ENCODE data around the gene DYNLRB1.
"Not testable (repeated sequence)": the region's sequence is repeated elsewhere in the genome, so short reads cannot be mapped to it uniquely, and the experiment has no call there.

DYNLRB1 gene
- total RNA-seq: 0.99 to 5.2 (median 2.2) reads per million in 3 experiments

GRCh38 chr20:34516247-34517113 lies at the start of gene DYNLRB1:
TSS of gene DYNLRB1 (plus strand) at chr20:34516422. CDS start at chr20:34516459, 37 bp downstream.
- DNase-seq: peak; percentile 92

GRCh38 chr20:34468951-34469350 lies 47.3 kb upstream of the DYNLRB1 start:
- no peak for DNase-seq

- DNase-seq: no peak
Observed at GRCh38 chr20:34472246-34472925, 43.8 kb upstream of the DYNLRB1 start.

GRCh38 chr20:34473262-34473883 lies 42.8 kb upstream of the DYNLRB1 start:
- DNase-seq: no peak

DNA sequence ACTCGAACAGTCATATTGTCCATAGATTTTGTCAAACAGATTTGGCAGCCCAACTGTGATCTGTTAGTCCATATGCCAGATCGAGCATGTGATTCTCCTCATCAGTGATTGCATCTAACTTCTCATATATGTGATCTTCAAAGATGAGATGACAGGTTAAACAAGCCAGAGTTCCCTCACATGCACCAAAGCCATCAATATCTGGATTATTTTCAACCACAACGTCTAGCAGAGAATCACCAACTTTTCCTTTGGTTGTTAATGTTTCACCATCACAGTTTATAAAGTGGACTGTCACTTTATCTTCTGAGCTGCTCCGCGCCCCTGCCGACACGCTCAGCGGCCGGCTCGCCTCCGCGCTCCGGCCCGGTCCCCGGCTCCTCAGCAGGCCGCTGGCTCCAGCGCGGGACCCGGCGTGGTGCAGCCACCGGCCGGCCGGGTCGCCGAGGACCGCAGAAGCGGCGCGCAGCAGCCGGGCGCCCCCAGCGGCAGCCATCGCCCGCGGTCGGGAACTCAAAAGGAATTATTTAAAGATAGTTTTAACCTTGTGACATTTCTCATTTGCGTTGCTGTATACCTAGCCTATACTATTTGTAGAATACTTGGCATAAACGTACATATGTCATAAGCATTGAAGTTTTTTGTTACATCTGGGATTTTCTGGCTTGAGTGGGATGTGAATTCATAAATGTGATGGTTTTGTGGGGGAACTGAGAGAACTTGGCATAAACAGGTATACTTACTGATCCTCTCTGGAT lies 40.1 kb upstream of the DYNLRB1 start:
- peak; percentile 1 for DNase-seq

DNA sequence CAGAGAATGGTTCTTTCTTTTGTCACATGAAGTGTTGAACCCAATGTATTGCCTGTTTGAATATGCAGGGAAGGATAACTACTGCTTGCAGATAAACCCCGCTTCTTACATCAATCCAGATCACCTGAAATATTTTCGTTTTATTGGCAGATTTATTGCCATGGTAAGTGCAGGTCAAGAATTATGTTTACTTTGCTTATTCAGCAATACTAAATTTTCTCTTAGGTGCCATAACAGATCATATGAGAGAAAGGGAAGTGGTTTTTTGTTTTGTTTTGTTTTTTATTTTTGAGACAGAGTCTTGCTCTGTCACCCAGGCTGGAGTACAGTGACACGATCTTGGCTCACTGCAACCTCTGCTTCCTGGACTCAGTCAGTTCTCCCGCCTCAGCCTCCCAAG lies 36.6 kb upstream of the DYNLRB1 start:
- no peak for DNase-seq

- not testable (repeated sequence) for DNase-seq
Observed at GRCh38 chr20:34482154-34482553, 34.1 kb upstream of the DYNLRB1 start.

- not testable (repeated sequence) for DNase-seq
Observed at GRCh38 chr20:34483585-34484220, 32.5 kb upstream of the DYNLRB1 start.

DNA sequence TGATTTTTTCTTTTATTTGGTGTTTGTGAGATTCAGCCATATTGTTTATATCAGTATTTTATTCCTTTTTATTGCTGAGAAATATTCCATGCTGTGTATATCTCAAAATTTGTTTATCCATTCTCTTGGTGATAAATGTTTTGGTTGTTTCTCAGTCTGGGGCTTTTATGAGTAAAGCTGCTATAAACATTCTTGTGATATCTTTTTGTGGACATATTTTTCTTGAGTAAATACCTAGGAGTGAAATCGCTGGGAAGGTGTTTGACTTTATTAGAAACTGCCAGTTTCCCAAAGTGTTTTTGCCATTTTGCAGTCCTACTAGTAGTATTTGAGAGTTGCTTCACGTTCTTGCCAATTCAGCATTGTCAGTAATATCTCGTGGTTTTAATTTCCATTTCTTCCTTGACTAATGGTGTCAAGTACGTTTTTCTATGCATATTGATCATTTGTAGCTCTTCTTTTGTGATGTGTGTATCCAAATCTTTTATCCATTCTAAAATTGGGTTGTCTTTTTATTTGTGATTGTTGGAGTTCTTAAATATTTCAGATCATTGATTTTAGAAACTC lies 31.1 kb upstream of the DYNLRB1 start:
- no peak for DNase-seq

- no peak for DNase-seq
Observed at GRCh38 chr20:34491226-34491931, 24.8 kb upstream of the DYNLRB1 start.

DNA sequence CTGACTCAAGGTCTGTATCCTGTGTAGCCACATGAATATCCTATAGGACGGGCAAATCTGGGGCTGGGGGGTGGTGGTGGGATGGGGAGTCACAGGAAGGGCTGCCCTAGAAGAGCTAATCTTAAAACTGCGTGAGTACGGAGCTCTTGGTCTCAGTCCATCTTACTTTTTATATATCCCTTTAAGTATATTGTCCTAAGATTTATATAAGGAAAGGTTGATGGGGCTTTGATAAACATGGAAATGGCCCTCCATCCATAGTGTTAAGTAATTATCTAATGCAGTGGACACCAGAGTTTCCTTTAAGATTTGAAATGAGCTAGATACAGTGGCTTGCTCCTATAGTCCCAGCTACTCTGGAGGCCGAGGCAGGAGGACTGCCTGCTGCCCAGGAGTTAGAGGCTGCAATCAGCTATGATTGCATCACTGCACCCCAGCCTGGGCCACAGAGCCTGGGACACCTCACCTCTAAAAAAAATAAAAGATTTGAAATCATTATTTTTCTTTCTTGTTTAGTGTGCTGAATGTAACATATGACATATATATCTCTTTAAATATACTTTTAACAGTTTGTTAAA lies 24.2 kb upstream of the DYNLRB1 start:
- no peak for DNase-seq

DNA sequence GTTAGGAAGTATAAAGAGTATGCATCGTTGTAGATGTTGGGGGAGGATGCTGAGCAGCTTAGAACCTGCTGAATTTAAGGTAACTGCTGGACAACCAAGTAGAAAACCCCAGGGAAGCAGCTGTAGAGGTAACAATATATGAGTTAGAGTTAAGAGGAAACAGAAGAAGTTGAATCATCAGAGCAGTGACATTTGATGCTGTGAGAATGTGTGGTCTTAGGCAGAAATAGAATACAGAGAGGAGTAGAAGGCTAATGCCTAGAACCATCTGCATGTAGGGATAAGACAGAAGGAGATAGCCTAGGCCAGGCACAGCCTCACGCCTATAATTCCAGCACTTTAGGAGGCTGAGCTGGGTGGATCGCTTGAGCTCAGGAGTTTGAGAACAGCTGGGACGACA lies 22.6 kb upstream of the DYNLRB1 start:
- DNase-seq: no peak

- DNase-seq: no peak
Observed at GRCh38 chr20:34495307-34495706, 20.9 kb upstream of the DYNLRB1 start.

DNA sequence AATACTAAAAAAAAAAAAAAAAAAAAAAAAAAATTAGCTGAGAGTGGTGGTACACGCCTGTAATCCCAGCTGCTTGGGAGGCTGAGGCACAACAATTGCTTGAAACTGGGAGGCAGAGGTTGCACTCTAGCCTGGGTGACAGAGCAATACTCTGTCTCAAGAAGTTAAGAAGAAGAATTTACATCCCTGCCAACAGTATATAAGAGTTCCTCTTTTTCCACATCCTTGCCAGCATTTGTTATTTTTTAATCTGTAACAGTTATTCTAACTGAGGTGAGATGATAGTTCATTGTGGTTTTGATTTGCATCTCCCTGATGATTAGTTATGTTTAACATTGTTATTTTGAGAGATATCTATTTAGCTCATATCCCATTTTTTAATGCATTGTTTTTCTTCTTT lies 20.3 kb upstream of the DYNLRB1 start:
- DNase-seq: no peak

- not testable (repeated sequence) for DNase-seq
Observed at GRCh38 chr20:34497596-34497995, 18.6 kb upstream of the DYNLRB1 start.

DNA sequence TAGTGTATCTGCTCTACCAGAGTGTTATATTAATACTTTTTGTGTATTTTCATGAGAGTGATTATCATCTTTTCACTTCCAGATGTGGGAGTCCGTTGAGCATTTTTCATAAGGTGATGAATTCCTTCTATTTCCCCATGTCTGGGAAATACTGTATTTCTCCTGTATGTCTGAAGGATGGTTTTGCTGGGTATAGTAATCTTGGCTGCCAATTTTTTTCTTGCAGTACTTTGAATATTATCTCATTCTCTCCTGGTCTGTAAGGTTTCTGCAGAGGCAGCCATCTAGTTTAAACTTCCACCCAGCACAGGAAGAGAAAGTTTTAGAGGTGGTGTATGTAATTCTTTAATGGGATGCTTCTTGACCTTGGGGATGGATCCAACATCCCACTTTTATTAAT lies 15.4 kb upstream of the DYNLRB1 start:
- DNase-seq: no peak

GRCh38 chr20:34506480-34506879 lies 9.7 kb upstream of the DYNLRB1 start:
- no peak for DNase-seq

- DNase-seq: no peak
Observed at GRCh38 chr20:34507702-34508413, 8.4 kb upstream of the DYNLRB1 start.

GRCh38 chr20:34510575-34510974 lies 5.6 kb upstream of the DYNLRB1 start:
- no peak for DNase-seq

GRCh38 chr20:34511891-34512265 lies 4.3 kb upstream of the DYNLRB1 start:
- no peak for DNase-seq

Data from central memory CD4-positive, alpha-beta T cell (primary cell).